GM21737 (cell line): ENCODE results near the gene LIN54.
"Not testable (repeated sequence)": the region's sequence is repeated elsewhere in the genome, so short reads cannot be mapped to it uniquely, and the experiment has no call there.

ENCODE experiments used
- ATAC-seq: cut with Tn5 transposase; IDR thresholded peaks from one replicate; pipeline ENCODE4 v1.9.1; 2021; ENCODE audit warnings: mild to moderate bottlenecking, moderate library complexity; ENCODE audit not compliant: unreplicated experiment

LIN54 gene

GRCh38 chr4:83010522-83011318, at the start of gene LIN54:
Gene LIN54, minus strand, starts transcription at chr4:83010823. Its CDS starts 25,979 bp downstream, at chr4:82984844.
- ATAC-seq, result peak; percentile 48

- ATAC-seq, result no peak
Observed at GRCh38 chr4:83054928-83055327, 44.3 kb upstream of the LIN54 start.

- not testable (repeated sequence) for ATAC-seq
Observed at GRCh38 chr4:83048781-83049180, 38.2 kb upstream of the LIN54 start.

GRCh38 chr4:83046693-83047473, 36.3 kb upstream of the LIN54 start:
- ATAC-seq, result no peak

GRCh38 chr4:83043801-83044407, 33.3 kb upstream of the LIN54 start:
- no peak for ATAC-seq

GRCh38 chr4:83043157-83043556, 32.5 kb upstream of the LIN54 start:
- not testable (repeated sequence) for ATAC-seq

GRCh38 chr4:83040269-83040668, 29.6 kb upstream of the LIN54 start:
- no peak for ATAC-seq

GRCh38 chr4:83036991-83037665, 26.5 kb upstream of the LIN54 start:
- no peak for ATAC-seq

- ATAC-seq, result peak; percentile 99
Observed at GRCh38 chr4:83034630-83035494, 24.2 kb upstream of the LIN54 start, which contains the start of gene COPS4. Gene COPS4, plus strand, starts transcription at chr4:83035183. Its CDS starts 42 bp downstream, at chr4:83035225.

GRCh38 chr4:83029688-83030087, 19.1 kb upstream of the LIN54 start:
- no peak for ATAC-seq

GRCh38 chr4:83028976-83029375, 18.4 kb upstream of the LIN54 start:
- no peak for ATAC-seq

- ATAC-seq, result no peak
Observed at GRCh38 chr4:83025563-83025962, 14.9 kb upstream of the LIN54 start.

GRCh38 chr4:83024233-83024632, 13.6 kb upstream of the LIN54 start:
- no peak for ATAC-seq

GRCh38 chr4:83023599-83023998, 13.0 kb upstream of the LIN54 start:
- ATAC-seq, result not testable (repeated sequence)

GRCh38 chr4:83022724-83023450, 12.3 kb upstream of the LIN54 start:
- ATAC-seq, result no peak

- no peak for ATAC-seq
Observed at GRCh38 chr4:83019794-83020494, 9.3 kb upstream of the LIN54 start.

- no peak for ATAC-seq
Observed at GRCh38 chr4:83013902-83014301, 3.3 kb upstream of the LIN54 start.

GRCh38 chr4:83013420-83013867, 2.8 kb upstream of the LIN54 start:
- no peak for ATAC-seq
